ENCODE measurements around the gene ZRANB3. TPM values are rescaled to one million over a fixed set of nuclear protein-coding genes. Genes with fewer than 3 reads are reported as not detected.

ZRANB3 gene
- total and polyA plus RNA-seq, 10 of the 15 experiments (the other 5 are each of a cell fraction or from before 2014, with no cell fraction given): 5.6 to 11.4 (median 9.9) TPM

- SMC1A ChIA-PET (ENCODE audit: uncharacterized antibody, unreplicated experiment): interaction anchor here (1.2 to 1.3 kb wide), 2 partner anchors 37 to 547 kb away, joined by 3 read pairs; no protein-coding TSS in a partner anchor
- H3K4me3 ChIP-seq: no peak overlapping the region
- no peak overlapping the region for H2AFZ ChIP-seq (ENCODE audit: control insufficient read depth, low read depth, low read length)
- ATAC-seq (no peak), DNase-seq (ENCODE audit: low read depth, low spot score) (no peak), FAIRE-seq (no peak)
- RAD21 ChIA-PET (ENCODE audit: unreplicated experiment): no interaction called here
- 60% methylated on average over 2 of the region's 2 CpGs for WGBS (ENCODE audit: insufficient coverage, insufficient replicate concordance, low lambda C conversion rate, missing lambda C conversion rate)
- no peak overlapping the region for H3K27ac ChIP-seq (ENCODE audit: control insufficient read depth, insufficient read depth)
- H3K9me3 ChIP-seq (replicated peaks; ENCODE audit: control insufficient read depth, insufficient read depth, low read length): no peaks in the 10 kb centered on the region
- CTCF ChIA-PET: interaction anchor here (0.9 to 1.1 kb wide), 2 partner anchors 159 to 175 kb away, joined by 3 to 4 read pairs; no protein-coding TSS in a partner anchor
- no peaks in the 10 kb centered on the region for H3K79me2 ChIP-seq (ENCODE audit: control insufficient read depth, insufficient read depth, low read length)
- in situ Hi-C loops (cut with MboI): no loop called here
- POLR2A ChIA-PET: interaction anchor here (0.6 kb wide), 1 partner anchor 53 kb away, joined by 3 read pairs; no protein-coding TSS in a partner anchor
- intact Hi-C loops (cut with micrococcal nuclease; ENCODE audit: unreplicated experiment): no loop called here
- no peak overlapping the region for H3K4me2 ChIP-seq (ENCODE audit: control insufficient read depth, insufficient read depth)
- H4K20me1 ChIP-seq (ENCODE audit: control insufficient read depth, insufficient read depth): no peaks in the 10 kb centered on the region
- H3K27me3 ChIP-seq (replicated peaks in 1 of 2; ENCODE audit: control insufficient read depth in 2 of 2, insufficient read depth in 2 of 2, low read length in 1 of 2): no peaks in the 10 kb centered on the region
- BruUV-seq (replicated peaks): no TSS peak
- TF ChIP-seq PAX8 (IDR thresholded peaks at IDR 0.05): no peak
- TF ChIP-seq RUNX3 (IDR thresholded peaks at IDR 0.05; ENCODE audit: low read length): 0 out of 2 replicates have a peak, but pooled peaks have one; percentile 12
- no peak for TF ChIP-seq USF2 (IDR thresholded peaks at IDR 0.05; ENCODE audit: borderline replicate concordance, low read depth, low read length)
- no peak overlapping the region for H3K9ac ChIP-seq (ENCODE audit: control insufficient read depth, insufficient read depth, low read length)
- peaks cover 6% of the 10 kb centered on the region for H3K4me1 ChIP-seq (ENCODE audit: control insufficient read depth, insufficient read depth, low read length)
- H3K36me3 ChIP-seq (ENCODE audit: control insufficient read depth in 2 of 2, insufficient read depth in 2 of 2, low read length in 1 of 2): peaks cover 3 to 18% of the 10 kb centered on the region in 2 experiments
Observed at GRCh38 chr2:135163306-135163705, 367.7 kb downstream of the ZRANB3 start.

GRCh38 chr2:135162786-135163185 lies 368.2 kb downstream of the ZRANB3 start:
- Histone ChIP-seq H3K9ac (ENCODE audit: control insufficient read depth, insufficient read depth, low read length) (no peak overlapping the region), H3K27me3 (replicated peaks in 1 of 2; ENCODE audit: control insufficient read depth in 2 of 2, insufficient read depth in 2 of 2, low read length in 1 of 2) (no peaks in the 10 kb centered on the region), H3K4me3 (no peak overlapping the region), H4K20me1 (ENCODE audit: control insufficient read depth, insufficient read depth) (no peaks in the 10 kb centered on the region), H3K79me2 (ENCODE audit: control insufficient read depth, insufficient read depth, low read length) (no peaks in the 10 kb centered on the region), H2AFZ (ENCODE audit: control insufficient read depth, low read depth, low read length) (no peak overlapping the region), H3K4me2 (ENCODE audit: control insufficient read depth, insufficient read depth) (no peak overlapping the region), H3K27ac (ENCODE audit: control insufficient read depth, insufficient read depth) (no peak overlapping the region), H3K4me1 (ENCODE audit: control insufficient read depth, insufficient read depth, low read length) (peaks cover 6% of the 10 kb centered on the region), H3K9me3 (replicated peaks; ENCODE audit: control insufficient read depth, insufficient read depth, low read length) (no peaks in the 10 kb centered on the region), H3K36me3 (ENCODE audit: control insufficient read depth in 2 of 2, insufficient read depth in 2 of 2, low read length in 1 of 2) (peaks cover 3 to 15% of the 10 kb centered on the region in 2 experiments)
- POLR2A ChIA-PET: no interaction called here
- RAD21 ChIA-PET (ENCODE audit: unreplicated experiment): no interaction called here
- no peak for ATAC-seq
- no peak for TF ChIP-seq POLR2AphosphoS5 (IDR thresholded peaks at IDR 0.05; ENCODE audit: low read length)
- TF ChIP-seq MTA3 (IDR thresholded peaks at IDR 0.05; ENCODE audit: borderline replicate concordance, low read length): no peak
- no TSS peak for BruUV-seq (replicated peaks)
- no peak for DNase-seq (ENCODE audit: low read depth, low spot score)
- CTCF ChIA-PET: interaction anchor here (1.1 kb wide), 1 partner anchor 174 kb away, joined by 3 read pairs; no protein-coding TSS in a partner anchor
- in situ Hi-C loops (cut with MboI): no loop called here
- SMC1A ChIA-PET (ENCODE audit: uncharacterized antibody, unreplicated experiment): interaction anchor here (1.2 kb wide), 1 partner anchor 547 kb away, joined by 3 read pairs; no protein-coding TSS in a partner anchor
- 18% methylated on average over 4 of the region's 4 CpGs for WGBS (ENCODE audit: insufficient coverage, insufficient replicate concordance, low lambda C conversion rate, missing lambda C conversion rate)
- intact Hi-C loops (cut with micrococcal nuclease; ENCODE audit: unreplicated experiment): no loop called here
- FAIRE-seq: no peak

All from GM12878 (cell line).